ENCODE results near the gene ACTR6.
"Not testable (repeated sequence)": the region's sequence is repeated elsewhere in the genome, so short reads cannot be mapped to it uniquely, and the experiment has no call there.

The ACTR6 gene

DNA sequence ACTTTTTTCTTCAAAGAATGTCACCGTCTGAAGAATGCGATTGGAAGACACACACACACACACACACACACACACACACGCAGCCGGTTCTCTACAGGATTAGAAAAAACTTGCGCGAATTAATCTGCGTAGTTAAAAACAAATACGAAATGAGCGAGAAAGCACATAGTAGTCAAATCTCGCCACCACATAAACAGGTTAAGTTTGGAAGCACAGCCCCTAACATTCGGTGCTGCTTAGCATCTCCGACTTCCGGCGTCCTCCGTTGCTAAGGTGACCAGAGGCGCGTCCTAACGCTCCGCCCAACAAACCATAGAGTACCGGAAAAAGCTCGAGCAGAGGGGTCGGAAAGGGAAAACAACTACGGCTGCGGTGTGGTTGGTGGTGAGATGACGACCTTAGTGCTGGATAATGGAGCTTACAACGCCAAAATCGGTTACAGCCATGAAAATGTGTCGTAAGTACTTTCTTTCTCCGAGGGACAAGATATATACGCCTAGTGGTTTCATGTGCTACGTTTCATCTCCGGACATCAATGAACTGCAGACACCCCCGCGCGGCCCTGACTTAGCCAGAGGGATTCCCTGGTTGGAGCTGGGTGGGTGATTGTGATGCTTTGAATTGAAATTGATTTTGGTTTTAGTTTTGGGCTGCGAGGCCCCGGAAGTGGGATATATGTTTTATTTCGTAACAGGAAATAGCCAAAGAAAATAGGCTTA, at the start of gene ACTR6:
Gene ACTR6, plus strand, starts transcription at position 353 of the 719 bp plus-strand sequence. Its CDS starts 37 bp downstream, at position 390.
- peak; percentile 98 for DNase-seq

DNA sequence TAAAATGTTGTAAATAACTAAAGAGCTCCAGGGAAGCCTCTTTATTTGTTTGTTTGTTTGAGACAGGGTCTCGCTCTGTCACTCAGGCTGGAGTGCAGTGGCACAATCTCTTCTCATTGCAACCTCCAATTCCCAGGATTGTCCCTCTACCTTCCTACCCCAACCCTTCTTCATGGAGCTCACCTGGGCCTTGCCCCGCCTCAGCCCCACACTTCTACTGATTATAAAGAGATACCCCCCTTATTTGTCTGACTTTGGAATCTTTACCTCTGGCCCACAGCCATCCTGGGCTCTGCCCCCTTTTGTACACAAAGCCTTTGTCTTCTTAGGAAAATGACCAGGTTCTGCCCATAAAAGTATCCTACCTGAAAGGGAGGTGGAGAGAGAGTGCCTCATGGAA, 48.8 kb upstream of the ACTR6 start:
- no peak for DNase-seq

DNA sequence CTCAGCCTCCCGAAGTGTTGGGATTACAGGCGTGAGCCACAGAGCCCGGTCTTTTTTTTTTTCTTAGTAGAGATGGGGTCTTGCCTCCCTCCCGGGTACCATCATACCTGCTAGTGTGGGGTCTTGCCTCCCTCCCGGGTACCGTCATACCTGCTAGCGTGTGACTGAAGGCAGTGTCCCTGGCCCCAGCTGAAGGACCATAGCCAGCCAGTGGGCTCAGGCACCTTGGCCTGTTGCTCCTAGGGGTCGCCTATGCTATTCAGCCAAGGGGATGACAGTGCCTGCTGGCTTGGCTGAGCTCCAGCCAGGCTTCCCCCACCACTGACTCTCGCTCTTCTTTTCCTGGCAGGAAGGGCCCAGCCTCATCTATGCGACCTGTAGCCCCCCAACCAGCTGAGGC, 47.5 kb upstream of the ACTR6 start:
- no peak for DNase-seq

DNA sequence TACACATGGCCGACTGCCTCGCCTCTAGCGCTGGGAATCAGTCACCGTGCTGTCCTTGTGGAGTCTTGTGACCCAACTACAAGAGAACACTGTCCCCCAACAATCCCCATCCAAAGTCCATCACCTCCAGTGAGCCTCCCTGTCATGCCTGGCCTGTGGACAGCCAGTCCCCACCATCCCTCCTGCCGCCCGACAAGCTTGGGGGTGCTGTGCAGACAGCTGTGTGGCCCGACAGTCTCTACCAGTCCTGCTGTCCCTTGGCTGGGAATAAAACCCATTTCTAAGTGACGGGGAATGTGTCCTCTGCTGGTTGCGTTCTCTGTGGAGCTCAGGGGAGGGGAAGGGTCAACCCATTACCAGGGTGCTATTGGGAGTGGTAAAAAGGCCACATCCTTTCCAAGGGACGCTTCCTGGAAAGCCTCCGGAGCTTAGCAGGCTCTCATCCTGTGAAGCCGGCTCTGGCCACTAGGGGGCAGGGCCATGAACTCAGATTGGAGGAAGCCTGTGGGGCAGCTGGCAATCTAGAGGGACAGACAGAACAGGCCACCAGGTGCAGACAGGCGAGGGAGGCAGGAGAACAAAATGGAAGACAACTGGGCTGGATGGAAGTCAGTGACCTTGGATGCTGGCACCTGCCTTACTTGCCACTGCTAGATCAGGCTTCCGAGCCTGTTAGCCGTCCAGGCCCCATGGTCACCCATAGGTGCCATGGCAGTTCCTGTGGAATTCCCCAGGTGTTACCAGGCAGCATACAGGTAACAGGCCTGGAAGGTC, 46.0 kb upstream of the ACTR6 start:
- DNase-seq = peak; percentile 80

DNA sequence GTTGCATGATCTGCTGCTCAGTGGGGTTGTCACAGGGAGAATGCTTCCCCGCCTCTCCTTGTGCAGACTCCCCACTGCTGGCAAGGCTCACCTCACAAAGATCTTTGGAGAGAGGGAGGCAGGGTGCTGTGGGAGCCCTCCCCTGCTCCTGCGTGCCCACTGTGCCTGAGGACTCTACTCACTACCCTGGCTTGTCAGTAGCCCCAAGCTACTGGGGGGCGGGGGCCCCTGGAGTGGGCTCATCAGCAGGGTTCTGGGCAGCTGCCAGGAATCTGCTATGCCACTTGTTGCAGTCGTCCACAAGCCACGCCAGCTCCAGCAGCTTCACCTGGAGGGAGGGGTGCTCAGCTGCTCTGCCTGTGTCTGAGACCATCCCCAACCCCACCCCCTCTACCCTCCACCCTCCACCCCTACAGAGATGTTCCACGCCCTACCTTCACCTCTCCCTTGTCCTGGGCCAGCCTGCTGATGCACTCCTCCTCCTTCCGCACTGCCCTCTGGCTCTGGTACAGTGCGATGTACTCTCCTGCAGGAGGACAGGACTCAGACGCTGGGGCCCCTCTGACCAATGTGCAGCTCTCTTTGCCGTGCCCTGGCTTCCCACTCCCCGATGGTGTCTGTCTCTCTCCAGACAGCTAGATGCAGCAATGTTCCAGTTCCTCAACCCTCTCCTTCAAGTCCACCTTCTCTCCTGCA, 43.7 kb upstream of the ACTR6 start:
- no peak for DNase-seq

DNA sequence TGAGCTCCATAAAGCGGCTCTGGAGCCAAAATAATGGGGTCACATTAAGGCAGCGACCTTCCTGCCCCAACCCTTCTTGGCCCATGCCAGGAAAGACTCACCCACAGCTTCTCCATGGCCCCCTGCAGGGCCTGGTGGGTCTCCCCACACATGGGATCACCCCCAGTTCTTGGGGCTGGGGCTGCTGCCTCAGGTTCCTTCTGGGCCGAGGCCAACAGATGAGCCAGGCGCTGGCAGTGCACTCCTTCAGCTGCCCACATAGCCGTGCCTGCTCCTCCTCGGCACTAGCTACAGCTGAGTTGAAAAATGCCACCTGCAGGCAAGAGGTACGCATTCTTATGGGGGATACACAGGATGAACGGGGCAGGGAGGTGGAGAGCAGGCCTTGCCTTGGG, 43.2 kb upstream of the ACTR6 start:
- DNase-seq = no peak

DNA sequence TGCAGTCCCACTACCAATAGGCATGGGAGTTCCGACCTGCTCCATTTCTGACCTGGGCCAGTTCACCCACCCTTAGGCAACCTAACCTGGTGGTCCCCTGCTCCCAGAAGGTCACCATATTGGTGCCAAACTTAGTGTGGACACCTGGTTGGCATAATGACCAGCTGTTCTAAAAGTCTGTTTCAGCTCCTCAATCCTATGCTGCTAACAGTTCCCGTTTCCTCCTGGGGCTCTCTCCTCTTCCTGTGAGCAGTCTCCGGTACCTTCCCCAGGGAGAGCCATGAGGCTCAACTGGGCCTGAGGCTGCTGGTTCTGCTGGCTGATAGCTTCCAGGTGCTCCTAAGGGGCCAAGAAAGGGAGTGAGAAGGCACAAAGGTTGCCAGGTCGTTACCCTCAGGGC, 42.1 kb upstream of the ACTR6 start:
- DNase-seq = no peak

DNA sequence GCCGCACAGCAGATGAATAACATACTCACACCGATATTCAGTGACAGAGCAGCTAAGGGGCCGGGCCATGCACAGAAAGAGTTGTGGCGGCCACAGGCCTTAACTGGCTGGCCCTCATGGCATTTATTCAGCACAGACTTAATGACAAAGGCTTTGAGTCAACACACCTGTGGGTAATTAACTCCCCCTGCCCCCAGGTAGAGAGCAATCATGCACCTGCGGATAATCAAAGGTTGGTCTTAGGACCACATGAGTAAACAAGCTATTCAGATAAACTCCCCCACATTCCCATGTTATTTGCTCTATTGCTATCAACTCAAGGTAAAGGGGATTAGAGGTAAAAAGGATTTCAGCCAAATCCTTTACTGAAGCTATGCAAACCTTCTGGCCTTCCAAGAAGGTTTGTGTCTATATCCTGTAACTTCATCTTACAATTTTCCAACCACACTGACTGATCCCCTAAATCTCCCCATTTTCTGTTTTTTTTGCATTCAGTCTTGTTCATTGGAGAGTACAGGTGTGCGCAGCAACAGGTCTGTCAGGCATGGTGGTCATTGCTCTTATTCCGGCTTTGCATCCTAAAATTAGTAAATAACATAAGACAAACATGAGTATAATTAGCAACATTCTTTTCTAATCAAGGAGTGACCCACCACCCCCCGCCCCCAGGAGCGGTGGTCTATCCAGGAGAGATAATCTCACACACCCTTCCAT, 41.1 kb upstream of the ACTR6 start:
- DNase-seq = no peak

DNA sequence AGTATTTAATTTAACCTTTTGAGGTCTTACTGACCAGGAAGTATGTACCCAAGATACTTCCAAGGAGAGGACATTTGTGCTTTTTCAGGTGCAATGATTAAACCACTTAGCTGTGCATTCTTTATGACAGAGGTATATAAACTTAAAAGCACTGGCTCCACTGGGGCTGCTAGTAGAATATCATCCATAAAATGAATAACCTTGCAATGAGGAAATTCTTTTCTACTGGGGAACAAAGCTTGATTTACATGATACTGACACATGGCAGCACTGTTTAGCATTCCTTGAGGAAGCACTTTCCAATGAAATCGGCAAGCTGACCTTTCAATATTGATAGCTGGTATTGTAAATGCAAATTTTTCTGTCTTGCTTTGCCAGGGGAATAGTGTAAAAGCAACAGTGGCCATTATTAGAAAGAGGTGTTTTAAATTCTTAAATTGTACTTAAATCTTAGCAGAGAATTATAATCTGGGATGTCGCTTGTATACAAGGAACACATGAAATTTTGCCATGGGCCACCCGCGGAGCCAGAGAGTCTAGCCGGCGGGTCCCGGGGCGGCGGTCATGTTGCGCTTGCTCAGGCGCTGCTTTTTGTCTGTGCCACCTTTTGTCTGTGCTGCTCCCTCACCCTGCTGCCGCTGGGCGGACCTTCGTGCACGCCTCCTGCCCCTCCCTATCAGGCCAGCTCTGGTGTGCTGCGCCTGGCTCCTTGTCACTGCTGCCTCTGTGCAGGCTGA, 37.0 kb upstream of the ACTR6 start:
- peak; percentile 73 for DNase-seq

DNA sequence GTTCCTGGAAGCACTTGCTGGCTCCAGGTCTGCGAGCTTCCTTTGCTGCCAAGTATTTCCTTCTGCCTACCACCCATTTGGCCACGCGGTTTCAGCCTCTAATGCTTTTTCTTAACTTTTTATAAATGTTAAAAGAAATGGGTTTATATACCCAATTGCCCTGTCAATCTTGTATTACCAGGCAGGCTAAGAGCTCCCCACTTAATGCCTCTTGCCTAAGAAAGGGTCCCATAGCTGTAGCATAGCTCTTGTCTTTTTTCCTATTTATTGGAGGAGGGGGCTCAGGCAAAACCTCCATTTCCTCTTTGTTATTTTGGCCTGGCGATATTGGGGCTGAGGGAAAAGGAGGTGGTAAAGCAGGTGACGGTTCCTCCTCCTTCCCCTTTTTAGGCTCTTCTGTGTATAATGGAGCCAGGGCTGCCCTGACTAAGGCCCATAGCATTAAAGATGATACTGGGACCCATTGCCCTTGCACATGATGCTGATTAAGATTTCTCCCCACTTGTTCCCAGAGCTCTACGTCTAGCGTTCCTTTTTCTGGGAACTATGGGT, 36.4 kb upstream of the ACTR6 start:
- no peak for DNase-seq

DNA sequence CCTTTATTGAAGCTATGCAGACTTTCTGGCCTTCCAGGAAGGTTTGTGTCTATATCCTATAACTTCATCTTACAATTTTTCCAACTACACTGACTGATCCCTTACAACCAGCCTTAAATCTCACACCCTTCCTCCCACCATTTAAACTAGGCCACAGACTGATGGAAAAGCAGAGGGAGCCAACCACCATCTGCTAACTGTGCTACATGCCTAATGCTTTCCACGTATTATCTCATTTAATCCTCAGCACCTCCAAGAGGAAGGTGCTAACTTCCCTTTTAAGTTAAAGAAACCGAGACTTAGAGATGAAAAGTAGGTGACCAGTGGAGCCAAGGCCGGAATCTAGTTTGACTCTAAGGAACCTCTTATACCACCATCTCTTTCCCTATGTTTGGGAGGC, 35.3 kb upstream of the ACTR6 start:
- DNase-seq = no peak

DNA sequence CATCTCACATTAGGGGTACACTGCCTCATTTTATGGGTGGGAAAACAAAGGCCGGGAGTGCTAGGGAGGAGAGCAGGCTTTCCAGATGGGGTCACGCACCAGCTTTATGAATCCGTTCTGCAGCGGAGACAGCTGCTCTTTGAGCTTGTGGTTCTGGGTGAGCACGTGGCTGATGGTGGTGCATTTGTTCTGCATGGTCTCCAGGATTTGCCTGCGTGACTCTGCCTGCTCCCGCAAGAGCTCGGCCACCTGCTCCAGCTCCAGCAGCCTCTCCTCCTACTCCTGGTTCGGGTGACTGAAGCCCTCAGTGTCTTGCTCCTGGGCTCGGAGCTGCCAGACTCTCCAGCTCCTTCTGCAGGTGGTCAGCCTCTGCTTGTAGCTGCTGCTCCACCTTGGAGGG, 34.4 kb upstream of the ACTR6 start:
- no peak for DNase-seq

DNA sequence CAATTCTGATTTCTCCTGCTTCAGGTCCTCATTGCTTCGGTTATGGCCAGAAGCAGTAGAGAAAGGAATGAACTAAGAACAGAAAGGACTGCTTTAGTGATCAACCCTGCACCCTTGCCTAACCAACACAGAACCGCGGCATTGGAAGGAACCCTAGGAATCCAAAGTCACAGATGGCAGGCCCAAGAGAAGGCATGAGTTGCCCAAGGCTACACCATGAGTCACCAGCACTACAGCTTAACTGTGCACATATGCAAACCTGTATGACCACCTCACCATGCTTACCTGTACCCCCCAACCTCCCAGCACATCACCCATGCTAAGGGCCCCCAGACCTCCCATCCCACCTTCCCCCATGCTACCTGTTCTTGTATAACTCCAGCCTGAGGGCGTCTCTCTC, 32.1 kb upstream of the ACTR6 start:
- DNase-seq = no peak

DNA sequence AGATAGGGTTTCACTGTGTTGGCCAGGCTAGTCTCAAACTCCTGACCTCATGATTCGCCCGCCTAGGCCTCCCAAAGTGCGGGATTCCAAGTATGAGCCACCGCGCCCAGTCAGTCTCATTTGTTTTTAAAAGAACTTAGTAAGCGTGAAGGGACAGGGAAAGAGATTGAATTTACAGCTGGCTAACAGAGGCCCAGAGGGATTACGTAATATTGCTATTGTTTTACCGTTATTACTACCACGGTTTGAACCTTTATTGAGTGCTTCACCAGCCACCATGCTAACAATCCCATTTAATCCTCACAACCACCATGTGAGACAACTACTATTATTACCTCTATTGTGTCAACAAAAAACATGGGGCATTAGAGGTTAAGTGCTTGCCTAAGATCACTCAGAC, 31.3 kb upstream of the ACTR6 start:
- DNase-seq = no peak

DNA sequence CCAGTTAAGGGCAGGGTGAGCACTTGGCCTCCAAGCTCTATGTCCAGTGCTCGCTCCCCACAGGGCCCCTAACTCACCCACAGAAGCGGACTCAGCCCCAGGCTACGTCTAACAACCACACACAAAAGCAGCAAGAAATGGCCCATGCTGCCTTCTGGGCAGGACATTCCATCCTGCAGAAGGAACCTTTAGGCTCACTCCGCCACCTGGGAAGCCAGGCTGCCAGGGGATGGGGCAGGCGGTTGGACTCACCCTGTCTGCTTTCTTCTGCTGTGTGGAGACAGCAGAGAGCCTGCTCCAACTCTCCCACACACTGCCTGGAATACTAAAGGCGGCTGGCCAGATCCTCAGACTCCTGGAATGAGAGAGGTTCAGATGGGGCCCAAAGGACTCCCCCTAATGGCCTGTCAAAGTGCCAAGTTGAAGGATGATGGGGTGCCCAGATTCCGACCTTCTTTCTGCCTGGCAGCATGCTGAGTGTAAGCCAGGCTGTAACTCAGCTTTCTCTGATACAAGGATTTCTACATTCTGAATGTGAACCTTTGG, 30.2 kb upstream of the ACTR6 start:
- DNase-seq = no peak

DNA sequence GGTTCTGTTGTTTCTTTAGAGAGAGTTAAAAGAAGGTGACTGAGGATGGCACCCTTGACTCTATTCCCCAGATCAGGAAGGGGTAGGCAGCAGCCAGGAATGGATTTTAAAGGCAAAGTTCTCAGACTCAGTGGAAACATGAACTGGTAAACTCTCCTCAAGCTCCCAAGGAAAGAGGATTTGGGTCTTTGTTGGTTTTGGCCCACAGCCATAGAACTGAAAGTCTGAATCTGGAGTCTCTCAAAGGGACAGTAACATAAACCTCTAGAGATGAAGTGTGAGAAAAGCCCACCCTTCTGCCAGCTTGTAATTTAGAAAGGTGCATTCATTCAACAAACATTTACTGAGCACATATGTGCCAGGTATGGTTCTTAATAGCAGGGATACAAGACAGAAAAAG, 29.4 kb upstream of the ACTR6 start:
- DNase-seq = no peak

DNA sequence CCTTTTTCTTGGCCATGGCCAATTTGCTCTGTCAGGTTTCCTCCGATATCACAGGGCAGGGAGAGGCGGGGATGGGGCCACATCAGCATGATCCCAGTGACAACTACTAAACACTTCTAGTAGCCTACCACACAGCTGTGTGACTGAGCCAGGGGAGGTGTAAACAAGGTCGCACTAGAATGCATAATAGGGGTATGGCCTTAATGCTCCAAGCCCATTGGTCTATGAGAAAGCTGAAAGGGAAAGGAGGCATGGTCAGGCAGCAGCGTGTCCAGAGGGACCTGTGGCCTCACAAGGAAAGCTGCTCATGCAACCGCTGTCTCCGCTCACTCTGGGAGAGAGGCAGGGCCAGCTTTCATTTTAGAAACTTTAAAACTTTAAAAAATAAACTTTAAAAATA, 27.5 kb upstream of the ACTR6 start:
- DNase-seq = no peak

DNA sequence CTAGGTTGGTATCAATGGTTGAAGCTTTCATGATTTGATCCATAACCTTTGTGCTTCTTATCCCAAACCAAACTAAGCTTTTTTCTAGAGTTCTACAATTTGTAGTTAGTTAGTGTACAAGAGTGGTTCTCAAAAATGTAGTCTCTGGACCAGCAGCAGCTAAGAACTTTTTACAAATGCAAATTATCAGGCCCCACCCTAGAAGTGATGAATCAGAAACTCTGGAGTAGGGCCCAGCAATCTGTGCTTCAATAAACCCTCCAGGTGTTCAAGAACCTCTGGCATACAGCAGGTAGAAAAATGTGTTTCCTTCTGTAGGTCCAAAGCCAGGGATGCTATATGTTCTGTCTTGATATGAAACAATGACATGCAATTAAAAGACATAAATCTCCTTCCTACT, 26.1 kb upstream of the ACTR6 start:
- DNase-seq = no peak

DNA sequence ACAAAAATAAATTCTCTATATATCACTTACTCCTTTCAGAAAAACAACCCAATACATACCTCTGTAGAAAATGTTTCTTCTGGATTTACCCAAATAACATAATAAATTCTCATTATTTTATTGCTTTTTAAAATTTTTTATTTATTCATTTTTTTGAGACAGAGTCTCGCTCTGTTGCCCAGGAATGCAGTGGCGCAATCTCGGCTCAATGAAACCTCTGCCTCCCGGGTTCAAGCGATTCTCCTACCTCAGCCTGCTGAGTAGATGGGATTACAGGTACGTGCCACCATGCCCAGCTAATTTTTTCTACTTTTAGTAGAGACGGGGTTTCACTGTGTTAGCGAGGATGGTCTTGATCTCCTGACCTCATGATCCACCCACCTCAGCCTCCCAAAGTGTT, 24.1 kb upstream of the ACTR6 start:
- not testable (repeated sequence) for DNase-seq

DNA sequence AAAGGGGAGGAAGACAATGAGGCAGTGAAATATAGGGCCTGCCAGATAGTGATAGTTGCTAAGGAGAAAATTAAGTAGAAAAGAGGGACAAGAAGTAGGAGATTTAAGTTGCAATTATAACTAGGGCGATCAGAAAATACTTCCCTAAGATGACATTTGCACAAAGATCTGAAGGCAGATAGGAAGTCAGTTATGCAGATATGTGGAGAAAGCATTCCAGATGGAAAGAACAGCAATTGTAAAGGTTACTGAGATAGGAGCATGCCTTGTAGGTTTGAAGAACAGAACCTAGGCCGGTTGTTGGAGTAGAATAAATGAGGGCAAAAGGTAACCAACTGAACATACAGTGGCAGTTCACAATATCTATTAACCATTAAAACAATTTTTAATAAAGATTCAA, 21.4 kb upstream of the ACTR6 start:
- no peak for DNase-seq

DNA sequence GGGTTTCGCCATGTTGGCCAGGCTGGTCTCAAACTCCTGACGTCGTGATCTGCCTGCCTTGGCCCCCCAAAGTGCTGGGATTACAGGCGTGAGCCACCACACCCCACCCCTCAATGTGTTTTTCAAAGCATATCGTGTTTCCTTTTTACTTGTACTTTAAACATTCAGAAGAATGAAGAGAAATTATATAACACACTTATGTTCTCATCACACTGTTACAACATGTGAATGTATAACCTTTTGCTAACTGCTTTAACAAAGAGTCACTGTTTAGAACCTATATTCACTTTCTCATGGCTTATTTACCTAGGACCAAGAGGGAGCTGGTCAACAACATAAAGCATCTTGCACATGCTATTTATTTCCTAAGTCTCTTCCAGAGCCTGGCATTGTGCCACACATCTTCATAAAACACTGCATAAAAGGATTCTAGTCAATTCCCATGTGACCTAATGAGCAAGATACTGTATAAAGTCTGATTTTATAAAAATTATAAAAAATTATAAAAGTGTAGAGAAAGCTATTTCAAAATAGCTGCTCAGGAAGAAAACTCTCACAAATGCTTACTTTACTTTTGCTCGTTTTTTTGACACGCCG, 16.0 kb upstream of the ACTR6 start:
- DNase-seq = no peak
